IPS-20b (cell line): ENCODE data around the gene HOXB9.

ENCODE experiments used
- H3K27ac ChIP-seq: one replicate; pipeline ENCODE4 v1.5.1; 2013; ENCODE audit warnings: low read length
- H3K27me3 ChIP-seq: 2 replicates; pipeline ENCODE4 v1.6.1; 2013; ENCODE audit warnings: mild to moderate bottlenecking, low read length, inconsistent platforms; ENCODE audit not compliant: insufficient read depth
- H3K36me3 ChIP-seq: 2 replicates; pipeline ENCODE4 v1.6.1; 2013; ENCODE audit warnings: low read depth, mild to moderate bottlenecking, inconsistent platforms, low read length, moderate library complexity; ENCODE audit not compliant: insufficient read depth
- H3K4me1 ChIP-seq: 2 replicates; pipeline ENCODE4 v1.6.1; 2013; ENCODE audit warnings: mild to moderate bottlenecking, control low read depth, inconsistent platforms, low read length, moderate library complexity; ENCODE audit not compliant: insufficient read depth
- H3K4me3 ChIP-seq: 2 replicates; pipeline ENCODE4 v1.5.1; 2013; ENCODE audit warnings: mild to moderate bottlenecking, low read length, inconsistent platforms
- H3K9ac ChIP-seq: 2 replicates; pipeline ENCODE4 v1.6.1; 2013; ENCODE audit warnings: low read depth, mild to moderate bottlenecking, inconsistent platforms, low read length, moderate library complexity
- H3K9me3 ChIP-seq: 2 replicates; pipeline ENCODE4 v1.6.1; 2013; ENCODE audit warnings: mild to moderate bottlenecking, low read depth, low read length, inconsistent platforms; ENCODE audit not compliant: insufficient read depth

HOXB9 gene

GRCh38 chr17:48626245-48627117 lies at the start of gene HOXB9:
Gene HOXB9, minus strand, starts transcription at chr17:48626358. Its CDS starts 89 bp downstream, at chr17:48626269.
- no peaks in the 10 kb centered on the region for H3K4me1 ChIP-seq
- 0 out of 2 replicates have a peak within 1 kb of the TSS, but pooled peaks have one; percentile 6 for H3K4me3 ChIP-seq
- H3K9ac ChIP-seq = no peak within 1 kb of the TSS
- no peak within 1 kb of the TSS for H3K27ac ChIP-seq
- H3K9me3 ChIP-seq = peaks cover 17% of the 10 kb centered on the region
- H3K27me3 ChIP-seq = peaks cover 100% of the 10 kb centered on the region
- H3K36me3 ChIP-seq = no peaks in the 10 kb centered on the region

GRCh38 chr17:48672340-48672739 lies 46.2 kb upstream of the HOXB9 start:
- no peak overlapping the region for H3K4me3 ChIP-seq
- peaks cover 82% of the 10 kb centered on the region for H3K27me3 ChIP-seq
- no peaks in the 10 kb centered on the region for H3K36me3 ChIP-seq
- no peaks in the 10 kb centered on the region for H3K4me1 ChIP-seq
- no peak overlapping the region for H3K27ac ChIP-seq
- H3K9me3 ChIP-seq = no peaks in the 10 kb centered on the region
- H3K9ac ChIP-seq = no peak overlapping the region

- Histone ChIP-seq H3K9ac (no peak overlapping the region), H3K9me3 (no peaks in the 10 kb centered on the region), H3K27me3 (peaks cover 80% of the 10 kb centered on the region), H3K27ac (no peak overlapping the region), H3K4me3 (peak overlapping the region; percentile 51; the same call in 1 of the 2 replicates), H3K36me3 (no peaks in the 10 kb centered on the region), H3K4me1 (no peaks in the 10 kb centered on the region)
These were observed 45.6 kb upstream of the HOXB9 start for GRCh38 chr17:48671697-48672171.

- H3K4me3 ChIP-seq = no peak overlapping the region
- no peaks in the 10 kb centered on the region for H3K4me1 ChIP-seq
- H3K36me3 ChIP-seq = no peaks in the 10 kb centered on the region
- no peak overlapping the region for H3K27ac ChIP-seq
- H3K9me3 ChIP-seq = no peaks in the 10 kb centered on the region
- H3K9ac ChIP-seq = no peak overlapping the region
- peaks cover 35% of the 10 kb centered on the region for H3K27me3 ChIP-seq
These were observed 37.2 kb upstream of the HOXB9 start for GRCh38 chr17:48663134-48663924.

- H3K27me3 ChIP-seq = peaks cover 57% of the 10 kb centered on the region
- H3K9ac ChIP-seq = no peak overlapping the region
- H3K4me3 ChIP-seq = no peak overlapping the region
- no peak overlapping the region for H3K27ac ChIP-seq
- H3K4me1 ChIP-seq = no peaks in the 10 kb centered on the region
- H3K9me3 ChIP-seq = no peaks in the 10 kb centered on the region
- H3K36me3 ChIP-seq = no peaks in the 10 kb centered on the region
These were observed 29.8 kb upstream of the HOXB9 start for GRCh38 chr17:48655913-48656312.

- Histone ChIP-seq H3K27me3 (peaks cover 81% of the 10 kb centered on the region), H3K9me3 (no peaks in the 10 kb centered on the region), H3K27ac (no peak overlapping the region), H3K4me1 (no peaks in the 10 kb centered on the region), H3K9ac (no peak overlapping the region), H3K4me3 (no peak overlapping the region), H3K36me3 (no peaks in the 10 kb centered on the region)
These were observed 23.6 kb upstream of the HOXB9 start for GRCh38 chr17:48649741-48650140.

GRCh38 chr17:48647963-48648245 lies 21.7 kb upstream of the HOXB9 start:
- Histone ChIP-seq H3K4me3 (no peak overlapping the region), H3K4me1 (no peaks in the 10 kb centered on the region), H3K27ac (no peak overlapping the region), H3K9ac (no peak overlapping the region), H3K36me3 (no peaks in the 10 kb centered on the region), H3K9me3 (no peaks in the 10 kb centered on the region), H3K27me3 (peaks cover 96% of the 10 kb centered on the region)

- Histone ChIP-seq H3K27ac (no peak overlapping the region), H3K9me3 (no peaks in the 10 kb centered on the region), H3K9ac (no peak overlapping the region), H3K4me3 (peak overlapping the region; percentile 47), H3K27me3 (peaks cover 97% of the 10 kb centered on the region), H3K4me1 (no peaks in the 10 kb centered on the region), H3K36me3 (no peaks in the 10 kb centered on the region)
These were observed 21.2 kb upstream of the HOXB9 start for GRCh38 chr17:48647103-48647962.

- Histone ChIP-seq H3K36me3 (no peaks in the 10 kb centered on the region), H3K9me3 (no peaks in the 10 kb centered on the region), H3K27ac (no peak overlapping the region), H3K9ac (no peak overlapping the region), H3K4me3 (peak overlapping the region; percentile 26; the same call in 1 of the 2 replicates), H3K4me1 (no peaks in the 10 kb centered on the region), H3K27me3 (peaks cover 97% of the 10 kb centered on the region)
These were observed 20.3 kb upstream of the HOXB9 start for GRCh38 chr17:48646183-48647102.

GRCh38 chr17:48645639-48646182 lies 19.6 kb upstream of the HOXB9 start:
- Histone ChIP-seq H3K27me3 (peaks cover 100% of the 10 kb centered on the region), H3K4me3 (peak overlapping the region; percentile 26; the same call in 1 of the 2 replicates), H3K9me3 (no peaks in the 10 kb centered on the region; the same call in 1 of the 2 replicates), H3K9ac (no peak overlapping the region), H3K27ac (no peak overlapping the region), H3K4me1 (no peaks in the 10 kb centered on the region), H3K36me3 (no peaks in the 10 kb centered on the region)
